Subcutaneous adipose tissue (tissue), 4 donors: Measurements from ENCODE around the gene ADCY1. TPM values are rescaled to one million over a fixed set of nuclear protein-coding genes. Genes with fewer than 3 reads are reported as not detected.

Experiments
- total RNA-seq, 4 donors: library from RNA; depleted of rRNA; stranded (reverse); fragments of >200 nt; gene quantifications; one replicate each; pipeline ENCODE4 v1.1.0, GENCODE V29; 2016
- TF ChIP-seq, protein P1 (sequence below): fragments of 450-650 bp; IDR thresholded peaks from one replicate; pipeline ENCODE4 v1.5.1; 2016; ENCODE audit warnings: low read depth, mild to moderate bottlenecking, control low read depth, antibody characterized with exemption, moderate library complexity

Gene ADCY1
- total RNA-seq, 4 donors from 2014 or later, result 0.94 to 3.1 (median 1.6) TPM

DNA sequence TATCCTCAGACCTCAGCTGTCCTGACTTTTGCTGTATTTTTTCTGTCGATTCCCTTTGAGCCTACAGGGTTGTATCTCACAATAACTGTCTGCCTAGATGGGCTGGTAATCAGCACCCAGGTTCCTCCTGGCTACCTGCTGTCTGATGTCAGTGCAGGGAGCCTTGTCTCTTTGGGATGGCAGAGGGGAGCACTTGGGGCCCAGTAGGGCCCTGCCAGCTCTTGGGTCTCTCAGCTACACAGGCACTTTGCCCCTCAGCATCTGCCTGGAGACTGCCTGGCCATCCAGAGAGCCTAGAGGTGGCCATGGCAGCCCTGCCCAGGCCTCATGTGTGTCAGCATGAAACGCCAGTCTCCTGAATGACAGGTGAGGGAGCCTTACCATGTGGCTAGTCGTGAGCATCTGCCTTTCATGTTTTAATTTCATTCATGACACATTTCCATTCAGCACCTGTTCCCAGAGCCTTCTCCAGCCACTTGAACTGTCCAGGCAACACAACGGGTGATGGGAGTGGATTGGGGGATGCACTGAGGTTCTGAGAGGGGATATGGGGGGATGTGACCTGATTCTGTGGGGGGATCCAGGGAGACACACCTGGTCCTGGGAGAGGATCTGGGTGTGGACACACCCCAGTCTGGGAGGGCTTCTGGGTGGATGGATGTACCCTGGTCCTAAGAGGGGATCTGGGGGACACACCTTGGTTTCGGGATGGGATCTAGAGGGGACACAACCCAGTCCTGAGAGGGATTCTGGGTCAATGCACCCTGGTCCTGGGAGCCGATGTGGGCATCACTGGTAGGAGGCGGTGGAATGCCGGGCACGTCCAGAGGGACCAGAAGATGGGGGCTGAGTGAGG is 21.9 kb downstream of the ADCY1 start:
- TF ChIP-seq, protein P1, sequence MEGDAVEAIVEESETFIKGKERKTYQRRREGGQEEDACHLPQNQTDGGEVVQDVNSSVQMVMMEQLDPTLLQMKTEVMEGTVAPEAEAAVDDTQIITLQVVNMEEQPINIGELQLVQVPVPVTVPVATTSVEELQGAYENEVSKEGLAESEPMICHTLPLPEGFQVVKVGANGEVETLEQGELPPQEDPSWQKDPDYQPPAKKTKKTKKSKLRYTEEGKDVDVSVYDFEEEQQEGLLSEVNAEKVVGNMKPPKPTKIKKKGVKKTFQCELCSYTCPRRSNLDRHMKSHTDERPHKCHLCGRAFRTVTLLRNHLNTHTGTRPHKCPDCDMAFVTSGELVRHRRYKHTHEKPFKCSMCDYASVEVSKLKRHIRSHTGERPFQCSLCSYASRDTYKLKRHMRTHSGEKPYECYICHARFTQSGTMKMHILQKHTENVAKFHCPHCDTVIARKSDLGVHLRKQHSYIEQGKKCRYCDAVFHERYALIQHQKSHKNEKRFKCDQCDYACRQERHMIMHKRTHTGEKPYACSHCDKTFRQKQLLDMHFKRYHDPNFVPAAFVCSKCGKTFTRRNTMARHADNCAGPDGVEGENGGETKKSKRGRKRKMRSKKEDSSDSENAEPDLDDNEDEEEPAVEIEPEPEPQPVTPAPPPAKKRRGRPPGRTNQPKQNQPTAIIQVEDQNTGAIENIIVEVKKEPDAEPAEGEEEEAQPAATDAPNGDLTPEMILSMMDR, result no peak

DNA sequence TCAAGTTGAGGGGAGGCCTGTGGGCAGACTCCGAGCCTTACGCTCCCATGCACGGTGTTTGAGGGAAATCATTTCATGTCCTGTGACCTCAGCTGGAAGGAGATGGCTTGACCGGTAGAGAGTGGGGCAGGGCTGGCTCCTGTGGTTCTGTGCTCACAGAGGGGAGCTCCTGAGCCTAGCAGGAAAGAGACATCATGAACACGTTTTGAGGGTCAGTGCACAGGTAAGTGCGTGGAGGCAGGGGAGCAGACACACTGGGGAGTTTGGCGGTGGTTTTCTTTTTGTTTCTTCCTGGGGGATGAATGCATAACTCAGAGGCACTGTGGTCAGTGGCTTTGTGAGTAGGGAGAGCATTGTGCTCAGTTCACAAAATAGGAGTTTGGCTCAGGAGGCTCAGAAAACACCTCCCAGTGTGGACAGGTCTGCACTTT is 22.5 kb downstream of the ADCY1 start:
- TF ChIP-seq, protein P1, result no peak

DNA sequence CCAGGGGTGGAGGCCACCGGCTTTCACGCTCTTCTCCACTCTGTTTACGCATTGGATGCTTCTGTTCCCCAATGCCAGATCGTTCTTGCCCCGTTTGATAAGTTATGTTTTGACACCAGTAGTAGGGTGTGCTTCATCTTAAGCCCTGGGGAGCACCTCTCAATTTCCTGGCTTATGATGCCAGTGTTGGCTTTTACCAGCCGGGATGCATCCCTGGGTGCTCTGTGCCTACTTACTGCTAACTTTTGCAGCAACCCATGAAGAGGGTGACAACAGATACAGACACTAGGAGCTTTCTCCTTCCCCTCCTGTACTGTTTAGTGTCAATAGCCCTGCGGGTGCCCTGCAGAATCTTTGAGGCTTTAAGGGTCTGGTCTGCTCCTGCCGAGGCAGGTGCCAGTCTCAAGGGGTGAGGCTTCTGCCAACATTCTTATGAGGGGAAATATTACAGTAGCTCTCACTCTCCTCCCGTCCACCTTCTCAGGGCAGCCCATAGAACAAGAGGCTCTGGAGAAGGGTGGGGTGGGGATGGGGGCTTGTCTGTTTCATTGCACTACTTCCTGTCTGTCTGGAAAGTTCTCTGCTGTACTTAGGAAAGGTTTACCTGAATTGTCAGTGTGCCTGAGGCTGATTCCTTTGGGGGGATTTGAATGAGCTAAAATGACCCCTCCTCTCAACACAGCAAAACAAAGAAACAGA is 23.3 kb downstream of the ADCY1 start:
- TF ChIP-seq, protein P1, result no peak

DNA sequence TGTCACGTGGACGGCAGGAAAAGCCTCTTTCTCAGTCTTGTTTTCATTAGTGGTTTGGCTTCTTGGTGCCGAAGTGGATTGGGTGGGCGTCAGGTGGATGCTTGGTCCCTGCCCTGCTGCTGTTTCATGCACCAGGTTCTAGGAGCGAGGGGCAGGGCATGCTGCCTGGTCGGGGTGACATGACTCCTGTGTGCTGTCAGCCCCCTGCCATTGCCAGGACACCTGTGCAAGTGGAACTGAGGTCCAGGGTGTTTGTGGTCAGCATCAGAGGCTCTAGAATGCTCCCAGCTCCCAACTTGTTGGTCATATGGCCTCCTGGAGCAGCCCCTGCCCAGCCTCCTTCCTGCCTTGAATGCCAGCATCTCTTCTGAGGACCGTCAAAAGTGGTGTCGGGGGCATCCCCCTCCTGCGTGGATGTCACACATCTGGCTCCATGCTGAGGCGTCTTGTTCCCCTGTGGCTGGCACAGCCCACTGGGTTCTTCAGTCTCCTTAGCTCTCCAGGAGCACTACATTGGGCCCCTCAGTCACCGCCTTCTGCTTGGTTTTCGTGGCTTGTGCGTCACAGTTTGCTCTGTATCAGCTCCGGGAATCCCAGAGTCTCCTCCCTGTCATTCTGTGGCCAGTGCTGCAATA is 24.8 kb downstream of the ADCY1 start:
- TF ChIP-seq, protein P1, result no peak

DNA sequence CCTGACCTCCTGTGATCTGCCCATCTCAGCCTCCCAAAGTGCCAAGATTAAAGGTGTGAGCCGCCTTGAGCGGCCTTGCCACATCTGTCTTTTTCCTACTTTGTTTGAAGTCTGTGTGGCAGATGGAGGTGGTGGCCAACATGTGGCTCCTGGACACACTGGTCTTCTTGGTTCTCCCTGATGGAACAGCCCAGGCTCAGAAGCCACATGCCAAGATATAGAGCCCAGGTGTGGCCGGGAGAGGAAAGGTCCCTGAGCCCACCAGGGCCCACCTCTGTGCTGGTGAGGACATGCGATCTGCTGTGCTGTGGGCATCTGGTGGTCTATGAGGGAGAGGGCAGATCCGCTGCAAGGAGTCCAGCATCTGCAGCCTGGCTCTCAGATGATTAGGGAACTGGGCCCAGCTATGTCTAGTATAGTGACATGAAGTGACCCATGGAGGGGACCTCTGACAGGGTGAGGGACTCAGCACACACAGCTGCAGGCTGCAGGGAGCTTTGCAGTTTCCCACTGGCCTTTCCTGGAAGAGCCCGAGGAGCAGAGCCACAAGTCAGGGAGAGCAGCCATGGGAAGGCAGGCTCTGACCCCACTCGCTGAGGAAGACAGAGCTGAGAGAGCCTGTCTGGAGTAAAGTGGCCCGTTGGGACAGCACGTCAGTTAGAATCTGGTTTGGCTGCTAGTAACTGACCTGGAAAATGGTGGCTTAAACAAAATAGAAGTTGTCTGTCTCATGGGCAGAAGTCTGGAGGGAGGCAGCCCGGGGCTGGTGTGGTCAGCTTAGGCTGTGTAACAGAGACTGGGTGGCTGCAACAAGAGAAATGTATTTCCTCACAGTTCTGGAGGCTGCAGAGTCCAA is 25.9 kb downstream of the ADCY1 start:
- TF ChIP-seq, protein P1, result no peak

DNA sequence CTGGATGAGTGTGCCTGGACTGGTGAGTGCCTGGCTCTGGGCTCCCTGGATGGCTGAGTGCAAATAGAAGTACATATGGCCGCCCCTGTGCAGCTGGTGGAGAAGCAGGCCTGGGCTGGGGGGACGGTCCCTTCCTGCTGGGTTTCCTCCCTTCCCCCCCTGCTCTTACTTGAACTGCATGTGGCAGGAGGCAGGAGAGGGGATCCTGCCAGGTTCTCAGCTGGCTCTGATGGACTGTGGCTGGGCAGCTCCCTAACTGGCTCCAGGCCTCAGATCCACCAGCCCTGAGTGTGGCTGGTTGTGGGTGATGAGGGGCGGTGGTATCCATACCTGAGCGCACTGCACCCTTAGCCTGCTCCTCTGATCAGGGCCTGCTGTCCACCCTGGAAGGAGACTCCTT is 26.9 kb downstream of the ADCY1 start:
- TF ChIP-seq, protein P1, result no peak
